KOPT-K1 (cell line): Measurements from ENCODE around the gene URB2.
"Not testable (repeated sequence)": the region's sequence is repeated elsewhere in the genome, so short reads cannot be mapped to it uniquely, and the experiment has no call there.

Source experiments
- H3K27ac ChIP-seq: fragments of 200-600 bp; sonication (generic); 2 replicates; pipeline ENCODE4 v1.5.1; 2016; ENCODE audit warnings: antibody characterized with exemption, mild to moderate bottlenecking, low read depth, low read length; ENCODE audit not compliant: poor library complexity, severe bottlenecking
- H3K36me3 ChIP-seq: fragments of 200-600 bp; sonication (generic); 2 replicates; pipeline ENCODE4 v1.5.1; 2017; ENCODE audit warnings: antibody characterized with exemption, mild to moderate bottlenecking, low read length, moderate library complexity; ENCODE audit not compliant: insufficient read depth
- H3K9me3 ChIP-seq: fragments of 200-600 bp; sonication (generic); 2 replicates; pipeline ENCODE4 v1.5.1; 2017; ENCODE audit warnings: antibody characterized with exemption, low read length, mild to moderate bottlenecking; ENCODE audit not compliant: insufficient read depth, poor library complexity, severe bottlenecking

The URB2 gene

DNA sequence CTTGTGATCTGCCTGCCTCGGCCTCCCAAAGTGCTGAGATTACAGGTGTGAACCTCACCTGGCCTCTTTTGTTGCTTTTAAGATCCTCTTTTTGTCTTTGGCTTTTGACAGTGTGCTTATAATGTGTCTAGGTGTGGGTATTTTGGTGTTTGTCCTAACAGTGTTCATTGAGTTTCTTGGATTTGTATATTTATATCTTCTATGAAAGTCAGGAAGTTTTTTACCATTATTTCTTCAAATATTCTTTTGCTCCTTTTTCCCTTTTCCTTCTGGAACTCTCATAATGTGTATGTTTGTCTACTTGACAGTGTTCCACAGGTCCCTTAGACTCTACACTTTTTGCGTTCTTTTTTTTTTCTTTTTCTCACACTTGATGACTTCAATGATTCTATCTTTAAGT lies 59.1 kb downstream of the URB2 start:
- peaks cover 6% of the 10 kb centered on the region for H3K9me3 ChIP-seq
- no peak overlapping the region for H3K27ac ChIP-seq
- H3K36me3 ChIP-seq = no peaks in the 10 kb centered on the region

DNA sequence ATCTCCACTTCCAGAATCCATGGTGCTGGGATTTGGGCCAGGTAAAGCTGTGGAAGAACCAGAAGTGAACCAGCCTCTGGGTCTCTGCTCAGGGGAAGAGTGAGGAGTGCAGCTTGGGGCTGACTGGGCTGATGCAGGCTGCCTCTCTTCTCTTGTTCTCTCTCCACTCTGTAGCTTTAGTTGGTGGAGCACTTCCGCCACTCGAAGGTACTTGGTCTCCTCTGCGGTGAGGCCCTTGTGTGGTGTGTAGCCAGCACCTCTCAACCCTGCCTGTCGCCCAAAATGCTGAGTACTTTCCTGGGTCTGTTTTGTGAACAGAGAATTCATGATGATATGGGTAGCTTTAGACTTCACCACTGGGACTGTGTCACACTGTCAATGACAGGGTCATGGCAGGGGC lies 63.2 kb downstream of the URB2 start:
- no peak overlapping the region for H3K27ac ChIP-seq
- no peaks in the 10 kb centered on the region for H3K36me3 ChIP-seq
- H3K9me3 ChIP-seq = peaks cover 6% of the 10 kb centered on the region

DNA sequence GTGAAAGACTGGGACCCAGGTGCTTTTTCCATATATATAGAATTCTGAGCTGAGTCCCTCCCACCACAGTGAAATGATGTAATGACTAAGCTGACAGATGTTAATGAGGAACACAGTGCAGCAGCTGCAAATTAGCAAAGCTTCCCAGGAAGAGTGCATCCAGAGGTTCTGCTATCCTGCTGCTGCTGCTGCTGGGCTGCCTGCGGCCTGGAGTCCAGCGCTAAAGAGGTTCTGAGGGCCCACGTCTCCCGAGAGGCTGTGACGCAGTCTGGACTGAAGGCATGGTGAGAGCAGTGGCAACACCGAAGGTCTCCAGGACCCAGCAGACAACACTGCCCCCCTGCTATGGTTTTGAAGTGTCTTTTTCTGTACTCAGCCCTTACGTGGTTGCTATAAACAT lies 63.9 kb downstream of the URB2 start:
- no peaks in the 10 kb centered on the region for H3K36me3 ChIP-seq
- H3K27ac ChIP-seq = no peak overlapping the region
- peaks cover 5% of the 10 kb centered on the region for H3K9me3 ChIP-seq

DNA sequence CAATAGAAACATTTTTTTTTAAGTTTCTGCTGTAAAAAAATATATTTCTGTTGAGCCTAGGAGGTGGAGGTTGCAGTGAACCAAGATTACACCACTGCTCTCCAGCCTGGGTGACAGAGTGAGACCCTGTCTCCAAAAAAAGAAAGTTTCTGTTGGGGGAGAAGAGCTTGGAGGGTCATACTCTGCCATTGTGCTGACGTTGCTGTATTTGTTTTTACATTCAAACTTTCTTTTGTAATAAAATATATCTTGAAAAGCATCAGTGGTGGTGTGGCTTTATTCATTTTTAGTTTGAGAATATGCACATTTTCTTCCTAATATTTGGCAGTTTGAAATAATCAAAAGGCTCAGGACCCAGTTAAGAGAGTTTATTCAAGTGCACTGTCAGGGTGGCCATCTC lies 64.6 kb downstream of the URB2 start:
- Histone ChIP-seq H3K36me3 (no peaks in the 10 kb centered on the region), H3K27ac (no peak overlapping the region)

DNA sequence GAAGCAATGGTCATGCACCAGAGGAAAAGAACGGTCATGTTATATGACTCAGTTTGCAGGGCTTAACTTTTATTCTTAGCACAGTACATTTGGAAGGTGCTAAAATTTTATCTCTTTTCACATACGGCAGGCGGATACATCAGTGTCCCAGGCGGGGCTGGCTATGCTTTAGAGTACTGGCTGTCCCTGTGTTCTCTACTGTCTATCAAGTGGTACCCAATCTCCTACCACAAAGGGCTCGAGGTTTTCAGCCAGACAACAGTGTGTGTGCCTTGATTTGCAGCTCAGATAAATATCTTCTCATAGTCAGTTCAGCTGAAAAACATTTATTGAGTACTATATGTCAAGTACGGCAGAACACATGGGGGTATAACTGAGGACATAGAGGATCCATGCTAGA lies 65.3 kb downstream of the URB2 start:
- Histone ChIP-seq H3K9me3 (no peaks in the 10 kb centered on the region), H3K27ac (no peak overlapping the region), H3K36me3 (no peaks in the 10 kb centered on the region)

More for the DNA sequence above, 64.6 kb downstream of the URB2 start:
- H3K9me3 ChIP-seq = no peaks in the 10 kb centered on the region

DNA sequence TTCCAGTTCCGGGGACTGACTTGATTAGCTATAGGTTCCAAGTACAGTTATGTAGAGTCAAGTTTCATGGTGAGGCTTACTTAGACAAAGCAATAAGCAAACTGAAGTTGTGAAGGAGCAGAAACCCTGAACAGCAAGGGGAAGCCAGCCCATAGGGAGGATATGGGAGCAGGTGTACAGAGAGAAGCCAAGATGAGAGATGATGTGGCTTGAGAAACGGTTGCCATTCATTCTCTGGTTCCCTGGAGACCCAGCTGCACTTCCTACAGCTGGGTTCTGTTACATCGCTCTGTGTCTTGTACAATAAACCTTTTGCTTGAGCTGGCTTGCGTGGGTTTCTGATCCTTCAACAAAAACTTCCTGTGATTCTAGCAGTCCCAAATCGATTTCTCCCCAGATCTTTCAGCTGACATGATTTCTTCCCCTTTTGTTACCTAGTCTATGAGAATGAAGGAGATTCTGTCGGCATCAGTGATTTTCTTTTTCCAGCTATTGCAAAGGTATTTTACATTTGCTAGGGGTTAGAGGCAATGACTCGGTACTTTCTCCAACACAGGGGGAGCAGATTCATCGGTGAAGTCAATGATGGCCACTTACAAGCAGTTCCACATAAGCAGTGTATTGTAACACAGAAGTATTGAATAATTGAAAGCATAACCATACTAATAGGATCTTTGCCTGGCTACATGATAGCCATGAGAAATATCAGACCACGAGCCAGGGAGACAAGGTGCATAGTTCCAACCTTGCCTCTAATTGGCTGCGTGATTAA lies 67.3 kb downstream of the URB2 start:
- H3K27ac ChIP-seq = peak overlapping the region; percentile 53
- H3K9me3 ChIP-seq = no peaks in the 10 kb centered on the region
- no peaks in the 10 kb centered on the region for H3K36me3 ChIP-seq

DNA sequence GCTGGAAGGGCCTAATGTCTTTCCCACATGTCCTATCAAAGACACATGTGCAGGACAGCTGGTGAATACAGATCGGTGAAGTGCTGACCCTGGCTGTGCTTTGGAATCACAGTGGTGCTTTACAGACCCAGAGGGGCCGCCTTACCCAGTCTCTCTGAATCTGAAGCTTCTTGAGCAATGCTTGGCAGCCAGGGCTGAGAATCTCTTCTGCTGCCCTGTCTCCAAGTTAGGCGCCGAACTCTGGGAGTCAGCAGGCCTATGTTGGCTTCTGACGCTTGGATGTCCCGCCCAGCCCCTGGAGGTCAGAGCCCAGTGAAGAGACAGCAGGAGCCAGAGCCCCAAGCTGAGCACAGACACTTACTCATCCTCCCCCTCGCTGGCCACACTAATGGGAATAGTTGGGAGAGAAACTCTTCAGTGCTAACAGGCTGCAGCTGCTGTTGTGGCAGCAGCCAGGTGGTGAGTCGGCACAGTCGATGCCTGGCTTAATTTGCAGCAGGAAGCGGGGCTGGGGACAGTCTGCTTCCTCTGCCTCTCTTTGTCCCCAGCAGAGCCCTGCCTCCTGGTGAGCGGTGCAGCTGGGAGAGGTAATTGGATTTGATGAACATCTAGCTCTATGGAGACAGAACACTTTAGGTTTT lies 68.1 kb downstream of the URB2 start:
- peak overlapping the region; percentile 53 for H3K27ac ChIP-seq
- H3K36me3 ChIP-seq = no peaks in the 10 kb centered on the region
- no peaks in the 10 kb centered on the region for H3K9me3 ChIP-seq

DNA sequence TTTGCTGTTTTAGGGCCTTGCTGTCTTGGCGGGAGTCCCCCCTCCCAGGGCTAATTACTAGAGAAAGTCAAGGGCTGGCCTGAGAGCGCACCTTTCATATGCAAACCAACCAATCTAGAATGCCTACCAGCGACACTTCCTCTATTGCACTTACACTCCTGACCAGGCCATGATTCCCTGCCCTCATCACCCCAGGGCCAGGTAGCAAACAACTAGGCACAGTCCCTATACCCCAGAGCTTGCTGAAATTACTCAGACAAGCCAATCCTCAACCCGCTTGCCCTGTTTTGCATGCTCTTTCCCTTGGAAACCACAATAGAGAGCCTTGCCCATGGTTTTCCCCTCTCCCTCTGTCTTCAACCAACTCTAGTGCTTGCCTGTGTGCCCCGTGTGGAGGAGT lies 70.3 kb downstream of the URB2 start:
- Histone ChIP-seq H3K27ac (no peak overlapping the region), H3K9me3 (no peaks in the 10 kb centered on the region), H3K36me3 (no peaks in the 10 kb centered on the region)

DNA sequence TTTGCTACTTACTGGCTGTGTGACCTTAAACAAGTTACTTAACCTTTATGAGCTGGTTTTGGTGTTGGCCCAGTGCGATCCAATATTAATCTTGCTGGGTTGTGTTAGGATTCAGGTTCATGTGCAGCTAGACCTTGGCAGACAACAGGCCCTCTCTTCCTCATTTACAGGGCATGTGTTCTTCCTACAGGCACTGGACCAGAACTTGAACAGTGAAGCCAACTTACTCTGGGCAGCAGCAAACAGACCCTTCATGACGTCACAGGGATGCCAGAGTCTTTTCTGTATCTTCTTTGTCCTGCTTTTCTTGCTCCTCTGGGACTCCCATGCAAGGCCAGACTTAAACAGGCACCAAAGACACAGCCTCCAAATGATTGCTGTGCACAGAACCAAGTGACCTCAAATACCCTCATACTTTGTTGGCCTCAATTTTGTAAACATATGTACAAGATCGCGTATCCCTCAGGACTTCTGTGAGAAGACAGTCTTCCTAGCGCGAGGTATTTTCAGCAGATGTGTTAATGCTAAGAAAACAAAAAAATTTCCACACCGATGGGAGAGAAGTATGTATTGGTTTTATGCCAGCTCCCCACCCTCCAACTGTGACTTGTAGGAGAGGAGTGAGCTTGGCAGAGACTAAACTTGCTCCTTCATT lies 73.7 kb downstream of the URB2 start:
- Histone ChIP-seq H3K9me3 (no peaks in the 10 kb centered on the region), H3K27ac (no peak overlapping the region), H3K36me3 (no peaks in the 10 kb centered on the region)

DNA sequence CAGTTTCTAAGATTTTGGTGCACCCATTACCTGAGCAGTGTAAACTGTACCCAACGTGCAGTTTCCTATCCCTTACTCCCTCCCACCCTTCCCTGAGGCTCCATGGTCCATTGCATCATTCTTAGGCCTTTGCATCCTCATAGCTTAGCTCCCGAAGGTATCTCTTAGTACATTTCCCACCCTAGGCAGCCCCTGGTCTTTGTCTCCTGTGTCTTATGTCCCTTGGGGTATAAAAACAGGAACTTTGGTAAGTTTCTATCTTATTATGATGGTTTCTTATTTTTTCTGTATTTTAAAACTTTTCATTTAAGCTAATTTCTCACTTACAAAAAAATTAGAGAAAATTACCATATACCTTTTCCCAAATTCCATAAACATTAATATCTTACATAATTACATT lies 78.1 kb downstream of the URB2 start:
- Histone ChIP-seq H3K9me3 (peaks cover 13% of the 10 kb centered on the region), H3K27ac (no peak overlapping the region), H3K36me3 (no peaks in the 10 kb centered on the region)

DNA sequence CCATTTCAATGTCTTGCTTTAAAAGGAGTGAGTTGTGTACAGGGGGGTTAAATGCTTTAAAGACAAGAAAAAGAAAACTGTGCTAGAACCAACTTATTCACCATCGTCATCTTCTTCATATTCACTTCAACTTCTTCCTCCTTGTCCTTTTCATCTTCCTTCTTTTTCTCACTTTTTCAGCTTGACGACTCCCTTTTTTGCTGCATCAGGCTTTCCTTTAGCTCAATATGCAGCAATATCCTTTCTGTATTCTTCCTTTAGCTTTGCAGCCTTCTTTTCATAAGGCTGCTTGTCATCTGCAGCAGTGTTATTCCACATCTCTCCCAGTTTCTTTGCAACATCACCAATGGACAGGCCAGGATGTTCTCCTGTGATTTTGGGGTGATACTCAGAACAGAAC lies 79.1 kb downstream of the URB2 start:
- H3K27ac ChIP-seq, H3K36me3 ChIP-seq: not testable (repeated sequence)
- H3K9me3 ChIP-seq = peaks cover 13% of the 10 kb centered on the region

DNA sequence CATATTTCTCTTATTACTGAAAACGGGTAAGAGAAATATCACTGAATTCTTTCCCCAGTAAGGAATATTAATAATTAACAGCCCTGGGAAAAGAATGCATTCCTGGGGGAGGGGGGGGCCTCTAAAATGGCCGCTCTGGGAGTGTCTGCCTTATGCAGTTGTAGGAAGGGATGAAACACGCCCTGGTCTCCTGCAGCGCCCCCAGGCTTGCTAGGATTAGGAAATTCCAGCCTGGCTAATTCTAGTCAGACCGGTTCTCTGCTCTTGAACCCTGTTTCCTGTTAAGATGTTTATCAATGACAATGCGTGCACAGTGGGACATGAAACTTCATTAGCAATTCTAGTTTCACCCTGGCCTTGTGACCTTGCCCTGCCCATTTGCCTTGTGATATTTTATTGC lies 81.1 kb downstream of the URB2 start:
- peaks cover 13% of the 10 kb centered on the region for H3K9me3 ChIP-seq
- H3K27ac ChIP-seq, H3K36me3 ChIP-seq: not testable (repeated sequence)

DNA sequence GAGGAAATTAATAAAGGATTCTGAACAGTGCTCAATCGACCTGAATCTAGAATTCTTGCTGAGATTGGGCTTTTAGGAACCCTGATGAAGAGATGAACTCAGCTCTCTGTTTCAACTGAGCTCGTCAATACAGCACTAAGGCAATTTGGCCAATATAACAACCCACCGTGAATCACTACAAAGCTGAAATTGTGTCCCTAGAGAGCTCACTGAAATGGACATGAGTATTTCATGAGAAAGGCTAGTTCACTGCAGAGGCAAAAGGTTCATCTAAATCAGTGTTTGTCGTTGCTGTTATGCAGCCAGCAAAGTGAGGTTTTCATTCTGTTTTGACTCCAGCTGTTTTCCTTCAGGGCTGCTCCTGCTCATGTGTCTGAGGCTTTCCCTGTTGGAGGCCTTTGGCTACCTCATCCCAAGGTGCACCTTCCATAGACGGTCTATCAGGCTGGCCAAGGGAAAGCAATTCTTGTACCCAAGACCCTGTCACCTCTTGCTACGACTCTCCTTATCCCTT lies 83.5 kb downstream of the URB2 start:
- H3K9me3 ChIP-seq = peaks cover 13% of the 10 kb centered on the region

More for the DNA sequence above, 83.5 kb downstream of the URB2 start:
- H3K27ac ChIP-seq = no peak overlapping the region
- H3K36me3 ChIP-seq = no peaks in the 10 kb centered on the region
